A549 (cell line): ENCODE results near the gene SMPDL3B. TPM values are rescaled to one million over a fixed set of nuclear protein-coding genes. Genes with fewer than 3 reads are reported as not detected.

Experiments used
- ATAC-seq, 2 experiments: fragments of 200-7000 bp in 1 of 2; fragments of >200 bp in 1 of 2; cut with Nextera tagmentation in 1 of 2; cut with Tn5 transposase in 1 of 2; 3 replicates each; pipeline versions ENCODE4 v1.8.0 to v1.9.1; 2018 to 2020; ENCODE audit warnings: mild to moderate bottlenecking in 1 of 2, moderate library complexity in 1 of 2
- CTCF ChIA-PET: fragments of 300-600 bp; sonication (Branson Sonifier 250); formaldehyde crosslinking; extraction: SDS; loops from one replicate; lab custom pipeline; 2021; ENCODE audit warnings: antibody characterized with exemption, inconsistent platforms; lab: Yijun Ruan, JAX
- POLR2A ChIA-PET: fragments of 350-600 bp; formaldehyde crosslinking; extraction: SDS; loops from one replicate; lab custom pipeline; 2021; ENCODE audit warnings: antibody characterized with exemption, inconsistent platforms; lab: Yijun Ruan, JAX
- DNase-seq, 2 experiments: peaks; one replicate each; pipeline versions ENCODE4 v3.0.0 to v3.0.0-alpha.2; 2011 to 2016; ENCODE audit warnings: low read depth in 1 of 2, low spot score in 1 of 2
- FAIRE-seq: peaks from 2 replicates; lab custom pipeline; 2011; peaks lifted over from hg19 to GRCh38; lab: Jason Lieb, UNC
- H3K27ac ChIP-seq, 2 experiments: fragments of >200 bp; sonication (Bioruptor Twin); formaldehyde crosslinking; 3 replicates each; pipeline ENCODE4 v1.5.1; 2016 to 2017
- H3K4me1 ChIP-seq: fragments of >200 bp; sonication (Bioruptor Twin); formaldehyde crosslinking; 3 replicates; pipeline ENCODE4 v1.6.1; 2016
- H3K4me2 ChIP-seq: fragments of >200 bp; sonication (Bioruptor Twin); formaldehyde crosslinking; 3 replicates; pipeline ENCODE4 v1.6.1; 2016
- H3K4me3 ChIP-seq: fragments of >200 bp; sonication (Bioruptor Twin); formaldehyde crosslinking; 3 replicates; pipeline ENCODE4 v1.5.1; 2016
- H3K9me3 ChIP-seq: fragments of >200 bp; sonication (Bioruptor Twin); formaldehyde crosslinking; 3 replicates; pipeline ENCODE4 v1.6.1; 2016
- ATOH8 ChIP-seq: fragments of 250-450 bp; sonication (Bioruptor Pico); IDR thresholded peaks from 2 replicates; pipeline ENCODE4 v1.5.0; 2020; ENCODE audit warnings: low read depth, mild to moderate bottlenecking, moderate library complexity
- CEBPB ChIP-seq, 2 experiments: fragments of >200 bp in 1 of 2; sonication (Bioruptor Twin) in 1 of 2; formaldehyde crosslinking in 1 of 2; IDR thresholded peaks; 2 replicates each; pipeline ENCODE4 v1.6.1; 2012 to 2016
- CTCF ChIP-seq: fragments of >200 bp; sonication (Bioruptor Twin); formaldehyde crosslinking; IDR thresholded peaks from 3 replicates; pipeline ENCODE4 v1.5.1; 2016
- EHF ChIP-seq: fragments of 250-450 bp; sonication (Bioruptor Pico); IDR thresholded peaks from 2 replicates; pipeline ENCODE4 v1.5.0; 2020; ENCODE audit warnings: mild to moderate bottlenecking
- EHMT2 ChIP-seq: fragments of 200-600 bp; sonication (generic); IDR thresholded peaks from 2 replicates; pipeline ENCODE4 v1.6.1; 2016; ENCODE audit warnings: antibody characterized with exemption, low read depth, mild to moderate bottlenecking, moderate library complexity
- EP300 ChIP-seq, 2 experiments: fragments of >200 bp; sonication (Bioruptor Twin); formaldehyde crosslinking; IDR thresholded peaks; 2 replicates in 1 of 2; 3 replicates in 1 of 2; pipeline ENCODE4 v1.6.1; 2016 to 2017
- FOSL2 ChIP-seq, 2 experiments: fragments of 450-650 bp in 1 of 2; fragments of >200 bp in 1 of 2; sonication (Bioruptor Twin) in 1 of 2; formaldehyde crosslinking; IDR thresholded peaks; 2 replicates each; pipeline versions ENCODE4 v1.5.0 to v1.6.1; 2016 to 2020; ENCODE audit warnings: mild to moderate bottlenecking in 1 of 2, moderate library complexity in 1 of 2
- HOXB13 ChIP-seq: fragments of 250-450 bp; sonication (Bioruptor Pico); IDR thresholded peaks from 2 replicates; pipeline ENCODE4 v1.5.0; 2020; ENCODE audit warnings: low read depth, mild to moderate bottlenecking, moderate library complexity
- JUNB ChIP-seq: fragments of >200 bp; sonication (Bioruptor Twin); formaldehyde crosslinking; IDR thresholded peaks from 2 replicates; pipeline ENCODE4 v1.6.1; 2016
- KDM1A ChIP-seq: fragments of 200-600 bp; sonication (generic); IDR thresholded peaks from 2 replicates; pipeline ENCODE4 v1.6.1; 2016; ENCODE audit warnings: low read depth, mild to moderate bottlenecking
- MAX ChIP-seq: IDR thresholded peaks from 2 replicates; pipeline ENCODE4 v1.6.1; 2012
- MAZ ChIP-seq: fragments of 150-350 bp; IDR thresholded peaks from 2 replicates; pipeline ENCODE4 v1.6.1; 2014; ENCODE audit warnings: antibody characterized with exemption, low read depth, low read length, borderline replicate concordance
- MYC ChIP-seq: IDR thresholded peaks from 2 replicates; pipeline ENCODE4 v1.6.1; 2012; ENCODE audit warnings: mild to moderate bottlenecking, inconsistent platforms, low read length, improper control_type of control experiment, borderline replicate concordance
- PHF8 ChIP-seq: fragments of 200-600 bp; sonication (generic); IDR thresholded peaks from 2 replicates; pipeline ENCODE4 v1.6.1; 2016; ENCODE audit warnings: low read depth, mild to moderate bottlenecking, antibody characterized with exemption, moderate library complexity, borderline replicate concordance
- POLR2AphosphoS2 ChIP-seq: conservative IDR thresholded peaks from 2 replicates; pipeline ENCODE4 v1.6.1; 2012; ENCODE audit warnings: low read length, improper control_type of control experiment, inconsistent platforms
- RARB ChIP-seq: fragments of 250-450 bp; sonication (Bioruptor Pico); IDR thresholded peaks from 2 replicates; pipeline ENCODE4 v1.8.0; 2021; ENCODE audit warnings: mild to moderate bottlenecking, moderate library complexity
- RNF2 ChIP-seq: fragments of 200-600 bp; sonication (generic); IDR thresholded peaks from 2 replicates; pipeline ENCODE4 v1.6.1; 2016; ENCODE audit warnings: low read depth, mild to moderate bottlenecking, antibody characterized with exemption, moderate library complexity, borderline replicate concordance
- SREBF2 ChIP-seq: fragments of 450-650 bp; IDR thresholded peaks from 2 replicates; pipeline ENCODE4 v1.6.1; 2014; ENCODE audit warnings: mild to moderate bottlenecking, moderate library complexity
- TFCP2L1 ChIP-seq: fragments of 250-450 bp; sonication (Bioruptor Pico); IDR thresholded peaks from 2 replicates; pipeline ENCODE4 v1.5.0; 2021; ENCODE audit warnings: mild to moderate bottlenecking
- TP53 ChIP-seq: fragments of 250-450 bp; sonication (Bioruptor Pico); IDR thresholded peaks from 2 replicates; pipeline ENCODE4 v1.5.0; 2021; ENCODE audit warnings: mild to moderate bottlenecking, moderate library complexity
- USF2 ChIP-seq: fragments of 450-650 bp; IDR thresholded peaks from 2 replicates; pipeline ENCODE4 v1.6.1; 2014; ENCODE audit warnings: antibody characterized with exemption
- ZFP36 ChIP-seq: fragments of 450-650 bp; IDR thresholded peaks from 2 replicates; pipeline ENCODE4 v1.6.1; 2014; ENCODE audit warnings: borderline replicate concordance; ENCODE audit not compliant: partially characterized antibody
- ZNF302 ChIP-seq: fragments of 250-450 bp; sonication (Bioruptor Pico); IDR thresholded peaks from 2 replicates; pipeline ENCODE4 v1.9.0; 2021; ENCODE audit warnings: inconsistent platforms, mild to moderate bottlenecking, moderate library complexity
- WGBS: methylation state at CpG from one replicate; pipeline ENCODE4 v1.1.6; 2017; ENCODE audit errors: missing lambda C conversion rate; 5-methylcytosine and 5-hydroxymethylcytosine counted together
- polyA plus RNA-seq, 4 experiments: library from polyadenylated mRNA; depleted of rRNA in 3 of 4; stranded (reverse); fragments of >200 nt; fragmentation: RNase III in 1 of 4; extraction: RNeasy Plus Mini Kit Qiagen cat#74134 plus additional on column Dnase treatment in 1 of 4; gene quantifications; 2 replicates in 3 of 4; 3 replicates in 1 of 4; pipeline ENCODE4 v1.2.3, GENCODE V29; 2011 to 2017

The SMPDL3B gene
- polyA plus RNA-seq, 2 of the 4 experiments (the other 2 are of a cell fraction): 1.7 to 4.0 TPM

- ChIA-PET CTCF (interaction anchor here (1.0 kb wide), 3 partner anchors 9 to 278 kb away, joined by 3 read pairs; no protein-coding TSS in a partner anchor), POLR2A (no interaction called here)
- H3K9me3 ChIP-seq: no peaks in the 10 kb centered on the region
- H3K4me3 ChIP-seq: no peak overlapping the region
- WGBS: 92% methylated on average over 4 of the region's 4 CpGs
- no peak for FAIRE-seq
- no peak overlapping the region for H3K27ac ChIP-seq
- no peak for ATAC-seq
- TF ChIP-seq ZFP36 (no peak), EHF (CRISPR knock-in tag) (no peak), RARB (CRISPR knock-in tag) (no peak), CTCF (no peak), FOSL2 (IDR thresholded peaks at IDR 0.05) (no peak), FOSL2 (CRISPR knock-in tag; IDR thresholded peaks at IDR 0.05) (no peak)
- H3K4me1 ChIP-seq: peaks cover 17% of the 10 kb centered on the region; the same call in 2 of the 3 replicates
- no peak overlapping the region for H3K4me2 ChIP-seq
- no peak for DNase-seq
These were observed 3.0 kb upstream of the SMPDL3B start for GRCh38 chr1:27931759-27932158.

- Histone ChIP-seq H3K4me2 (no peak overlapping the region), H3K4me1 (peaks cover 17% of the 10 kb centered on the region; the same call in 2 of the 3 replicates), H3K4me3 (no peak overlapping the region), H3K9me3 (no peaks in the 10 kb centered on the region)
- POLR2A ChIA-PET: no interaction called here
- CTCF ChIA-PET: interaction anchor here (0.9 to 1.1 kb wide), 2 partner anchors 9 to 78 kb away, joined by 4 read pairs; no protein-coding TSS in a partner anchor
- ATAC-seq (no peak), DNase-seq (no peak), FAIRE-seq (no peak)
- WGBS: 82% methylated on average over 8 of the region's 8 CpGs
- TF ChIP-seq ATOH8 (no peak), TP53 (CRISPR knock-in tag) (no peak), RNF2 (no peak), KDM1A (no peak), ZNF302 (CRISPR knock-in tag) (no peak), EP300 (IDR thresholded peaks at IDR 0.05) (no peak), USF2 (no peak), SREBF2 (no peak), PHF8 (no peak), EHMT2 (no peak), MYC (no peak), JUNB (no peak), MAX (no peak), EHF (CRISPR knock-in tag) (no peak), HOXB13 (no peak), MAZ (no peak), CEBPB (IDR thresholded peaks at IDR 0.05) (no peak), RARB (CRISPR knock-in tag) (no peak), TFCP2L1 (CRISPR knock-in tag) (no peak), POLR2AphosphoS2 (no peak)
- TF ChIP-seq, all 56 proteins: peak for 0
- H3K27ac ChIP-seq: no peak overlapping the region; a peak in 1 of 6 replicates
These were observed 921 bp downstream of the SMPDL3B start for GRCh38 chr1:27935721-27936120.
